ENCODE measurements around the gene CYB5R3.

CYB5R3 gene

GRCh38 chr22:42644422-42645340 is 4.5 kb downstream of the CYB5R3 start:
- no peak for DNase-seq

GRCh38 chr22:42643634-42644421 is 5.4 kb downstream of the CYB5R3 start:
- DNase-seq, result no peak

- DNase-seq, result no peak
Observed at GRCh38 chr22:42642806-42643633, 6.2 kb downstream of the CYB5R3 start.

- DNase-seq, result no peak
Observed at GRCh38 chr22:42641801-42642413, 7.3 kb downstream of the CYB5R3 start.

GRCh38 chr22:42639541-42640241 is 9.5 kb downstream of the CYB5R3 start:
- no peak for DNase-seq

- no peak for DNase-seq
Observed at GRCh38 chr22:42637555-42637954, 11.6 kb downstream of the CYB5R3 start.

GRCh38 chr22:42636506-42636905 is 12.7 kb downstream of the CYB5R3 start:
- no peak for DNase-seq

- DNase-seq, result no peak
Observed at GRCh38 chr22:42635531-42635930, 13.7 kb downstream of the CYB5R3 start.

GRCh38 chr22:42633013-42633412 is 16.2 kb downstream of the CYB5R3 start:
- DNase-seq, result no peak

GRCh38 chr22:42632096-42632495 is 17.1 kb downstream of the CYB5R3 start:
- no peak for DNase-seq

- no peak for DNase-seq
Observed at GRCh38 chr22:42630901-42631602, 18.1 kb downstream of the CYB5R3 start.

- DNase-seq, result no peak
Observed at GRCh38 chr22:42630211-42630610, 19.0 kb downstream of the CYB5R3 start.

- no peak for DNase-seq
Observed at GRCh38 chr22:42627981-42628380, 21.2 kb downstream of the CYB5R3 start.

GRCh38 chr22:42626951-42627625 is 22.1 kb downstream of the CYB5R3 start:
- DNase-seq, result no peak

GRCh38 chr22:42626431-42626830 is 22.8 kb downstream of the CYB5R3 start:
- no peak for DNase-seq

- no peak for DNase-seq
Observed at GRCh38 chr22:42625416-42625815, 23.8 kb downstream of the CYB5R3 start.

- no peak for DNase-seq
Observed at GRCh38 chr22:42624551-42625106, 24.6 kb downstream of the CYB5R3 start.

GRCh38 chr22:42623756-42624441 is 25.3 kb downstream of the CYB5R3 start:
- DNase-seq, result no peak

- DNase-seq, result no peak
Observed at GRCh38 chr22:42623301-42623751, 25.9 kb downstream of the CYB5R3 start.

All from CD4-positive, alpha-beta T cell treated with Interleukin-17A for 1 hour (primary cell).